Neutrophil (primary cell): Measurements from ENCODE around the gene SEC61A2.

ENCODE experiments used
- H3K27ac ChIP-seq: fragments of 200-600 bp; sonication (generic); 2 replicates; pipeline ENCODE4 v1.5.1; 2016; ENCODE audit warnings: mild to moderate bottlenecking, moderate library complexity
- H3K27me3 ChIP-seq: fragments of 200-600 bp; sonication (generic); 2 replicates; pipeline ENCODE4 v1.6.0; 2016; ENCODE audit warnings: mild to moderate bottlenecking
- H3K36me3 ChIP-seq: fragments of 200-600 bp; sonication (generic); 2 replicates; pipeline ENCODE4 v1.5.1; 2017
- H3K4me1 ChIP-seq, 2 experiments: fragments of 200-600 bp in 1 of 2; sonication (generic) in 1 of 2; 1 replicate in 1 of 2; 2 replicates in 1 of 2; pipeline versions ENCODE4 v1.5.1 to v1.6.1; 2013 to 2016; ENCODE audit warnings: low read depth in 1 of 2, low read length in 1 of 2, mild to moderate bottlenecking in 1 of 2, moderate library complexity in 1 of 2; ENCODE audit not compliant: control insufficient read depth in 1 of 2, insufficient read depth in 1 of 2
- H3K4me3 ChIP-seq, 2 experiments: fragments of 200-600 bp in 1 of 2; sonication (generic) in 1 of 2; 1 replicate in 1 of 2; 2 replicates in 1 of 2; pipeline ENCODE4 v1.5.1; 2013 to 2016; ENCODE audit warnings: low read depth in 1 of 2, low read length in 1 of 2, mild to moderate bottlenecking in 1 of 2, moderate library complexity in 1 of 2
- H3K9me3 ChIP-seq: fragments of 200-600 bp; sonication (generic); 2 replicates; pipeline ENCODE4 v1.5.1; 2016
- CTCF ChIP-seq: fragments of 200-600 bp; sonication (generic); IDR thresholded peaks from 2 replicates; pipeline ENCODE4 v1.5.1; 2016; ENCODE audit warnings: antibody characterized with exemption

The SEC61A2 gene

GRCh38 chr10:12212454-12212853, 83.0 kb downstream of the SEC61A2 start:
- peaks cover 15% of the 10 kb centered on the region in 2 experiments for H3K4me1 ChIP-seq
- peaks cover 49% of the 10 kb centered on the region for H3K36me3 ChIP-seq
- no peaks in the 10 kb centered on the region for H3K27me3 ChIP-seq
- TF ChIP-seq CTCF: no peak
- no peak overlapping the region for H3K27ac ChIP-seq
- H3K9me3 ChIP-seq: no peaks in the 10 kb centered on the region
- H3K4me3 ChIP-seq: no peak overlapping the region

- Histone ChIP-seq H3K27ac (peak overlapping the region; percentile 87), H3K4me3 (no peak overlapping the region), H3K27me3 (no peaks in the 10 kb centered on the region), H3K36me3 (peaks cover 44% of the 10 kb centered on the region), H3K9me3 (no peaks in the 10 kb centered on the region), H3K4me1 (peaks cover 19 to 20% of the 10 kb centered on the region in 2 experiments)
- TF ChIP-seq CTCF: no peak
These were observed 84.1 kb downstream of the SEC61A2 start for GRCh38 chr10:12213621-12214020.

- Histone ChIP-seq H3K4me1 (peaks cover 24% of the 10 kb centered on the region in 2 experiments), H3K27ac (peak overlapping the region; percentile 87), H3K36me3 (peaks cover 42% of the 10 kb centered on the region), H3K4me3 (no peak overlapping the region), H3K9me3 (no peaks in the 10 kb centered on the region), H3K27me3 (no peaks in the 10 kb centered on the region)
- TF ChIP-seq CTCF: no peak
These were observed 84.6 kb downstream of the SEC61A2 start for GRCh38 chr10:12214093-12214492.

GRCh38 chr10:12214763-12215218, 85.3 kb downstream of the SEC61A2 start:
- peaks cover 31% of the 10 kb centered on the region in 2 experiments for H3K4me1 ChIP-seq
- H3K4me3 ChIP-seq: peak overlapping the region; percentile 13 to 29
- H3K9me3 ChIP-seq: no peaks in the 10 kb centered on the region
- H3K27ac ChIP-seq: peak overlapping the region; percentile 87
- H3K27me3 ChIP-seq: no peaks in the 10 kb centered on the region
- peak; percentile 52 for TF ChIP-seq CTCF
- H3K36me3 ChIP-seq: peaks cover 38% of the 10 kb centered on the region
